ENCODE measurements around the gene POU2AF1. TPM values are rescaled to one million over a fixed set of nuclear protein-coding genes. Genes with fewer than 3 reads are reported as not detected.

POU2AF1 gene
- total and polyA plus RNA-seq, 2 donors from 2014 or later, result 0.95 to 18.5 TPM

GRCh38 chr11:111355956-111356659 is 23.0 kb downstream of the POU2AF1 start:
- intact Hi-C loops (cut with DNase I), result no loop called here
- FAIRE-seq, result no peak
- DNase-seq, result no peak
- Histone ChIP-seq H3K9ac (ENCODE audit: low read length in 3 of 3) (no peak overlapping the region), H3K36me3 (ENCODE audit: control insufficient read depth in 2 of 3, insufficient read depth in 3 of 3, low read length in 3 of 3) (no peaks in the 10 kb centered on the region), H3K27me3 (ENCODE audit: control insufficient read depth, insufficient read depth, low read length) (no peaks in the 10 kb centered on the region), H3K27ac (ENCODE audit: low read depth in 2 of 2, low read length in 2 of 2) (no peak overlapping the region), H3K4me3 (ENCODE audit: low read length in 3 of 3) (no peak overlapping the region), H3K9me3 (ENCODE audit: control insufficient read depth in 2 of 3, insufficient read depth in 1 of 3, low read length in 3 of 3) (no peaks in the 10 kb centered on the region), H3K4me1 (ENCODE audit: control insufficient read depth in 2 of 3, insufficient read depth in 2 of 3, low read depth in 1 of 3, low read length in 3 of 3) (peaks cover 0 to 3% (median 0%) of the 10 kb centered on the region in 3 donors)
- TF ChIP-seq, protein P1, sequence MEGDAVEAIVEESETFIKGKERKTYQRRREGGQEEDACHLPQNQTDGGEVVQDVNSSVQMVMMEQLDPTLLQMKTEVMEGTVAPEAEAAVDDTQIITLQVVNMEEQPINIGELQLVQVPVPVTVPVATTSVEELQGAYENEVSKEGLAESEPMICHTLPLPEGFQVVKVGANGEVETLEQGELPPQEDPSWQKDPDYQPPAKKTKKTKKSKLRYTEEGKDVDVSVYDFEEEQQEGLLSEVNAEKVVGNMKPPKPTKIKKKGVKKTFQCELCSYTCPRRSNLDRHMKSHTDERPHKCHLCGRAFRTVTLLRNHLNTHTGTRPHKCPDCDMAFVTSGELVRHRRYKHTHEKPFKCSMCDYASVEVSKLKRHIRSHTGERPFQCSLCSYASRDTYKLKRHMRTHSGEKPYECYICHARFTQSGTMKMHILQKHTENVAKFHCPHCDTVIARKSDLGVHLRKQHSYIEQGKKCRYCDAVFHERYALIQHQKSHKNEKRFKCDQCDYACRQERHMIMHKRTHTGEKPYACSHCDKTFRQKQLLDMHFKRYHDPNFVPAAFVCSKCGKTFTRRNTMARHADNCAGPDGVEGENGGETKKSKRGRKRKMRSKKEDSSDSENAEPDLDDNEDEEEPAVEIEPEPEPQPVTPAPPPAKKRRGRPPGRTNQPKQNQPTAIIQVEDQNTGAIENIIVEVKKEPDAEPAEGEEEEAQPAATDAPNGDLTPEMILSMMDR (IDR thresholded peaks at IDR 0.05; ENCODE audit: borderline replicate concordance, extremely low read depth, insufficient read depth), result no peak

GRCh38 chr11:111355101-111355500 is 24.0 kb downstream of the POU2AF1 start:
- H3K27ac ChIP-seq (ENCODE audit: low read depth in 2 of 2, low read length in 2 of 2), result no peak overlapping the region
- no peak overlapping the region for H3K4me3 ChIP-seq (ENCODE audit: low read length in 3 of 3)
- H3K4me1 ChIP-seq (ENCODE audit: control insufficient read depth in 2 of 3, insufficient read depth in 2 of 3, low read depth in 1 of 3, low read length in 3 of 3), result peaks cover 0 to 3% (median 0%) of the 10 kb centered on the region in 3 donors
- TF ChIP-seq, protein P1 (IDR thresholded peaks at IDR 0.05; ENCODE audit: borderline replicate concordance, extremely low read depth, insufficient read depth), result no peak
- FAIRE-seq (no peak), DNase-seq (no peak)
- intact Hi-C loops (cut with DNase I), result no loop called here
- no peaks in the 10 kb centered on the region for H3K27me3 ChIP-seq (ENCODE audit: control insufficient read depth, insufficient read depth, low read length)
- no peak overlapping the region for H3K9ac ChIP-seq (ENCODE audit: low read length in 3 of 3)
- no peaks in the 10 kb centered on the region for H3K36me3 ChIP-seq (ENCODE audit: control insufficient read depth in 2 of 3, insufficient read depth in 3 of 3, low read length in 3 of 3)
- no peaks in the 10 kb centered on the region for H3K9me3 ChIP-seq (ENCODE audit: control insufficient read depth in 2 of 3, insufficient read depth in 1 of 3, low read length in 3 of 3)

DNA sequence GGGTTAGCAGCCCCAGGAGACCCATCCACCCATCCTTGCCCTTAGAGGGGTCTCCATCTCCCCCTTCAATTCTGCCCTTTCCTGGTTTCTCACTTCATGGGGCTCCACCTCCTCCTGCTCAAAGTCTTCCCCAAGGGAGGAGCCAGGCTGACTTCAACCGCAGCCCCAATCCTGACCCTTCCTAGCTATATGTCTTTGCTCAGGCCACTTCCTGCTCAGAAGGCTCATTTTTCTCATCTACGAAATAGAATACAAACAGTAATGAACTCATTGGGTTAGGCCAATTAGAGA is 24.5 kb downstream of the POU2AF1 start:
- FAIRE-seq (no peak), DNase-seq (no peak)
- Histone ChIP-seq H3K27me3 (ENCODE audit: control insufficient read depth, insufficient read depth, low read length) (no peaks in the 10 kb centered on the region), H3K27ac (ENCODE audit: low read depth in 2 of 2, low read length in 2 of 2) (no peak overlapping the region), H3K4me3 (ENCODE audit: low read length in 3 of 3) (no peak overlapping the region), H3K9me3 (ENCODE audit: control insufficient read depth in 2 of 3, insufficient read depth in 1 of 3, low read length in 3 of 3) (no peaks in the 10 kb centered on the region), H3K36me3 (ENCODE audit: control insufficient read depth in 2 of 3, insufficient read depth in 3 of 3, low read length in 3 of 3) (no peaks in the 10 kb centered on the region), H3K9ac (ENCODE audit: low read length in 3 of 3) (no peak overlapping the region), H3K4me1 (ENCODE audit: control insufficient read depth in 2 of 3, insufficient read depth in 2 of 3, low read depth in 1 of 3, low read length in 3 of 3) (no peaks in the 10 kb centered on the region)
- intact Hi-C loops (cut with DNase I), result no loop called here
- TF ChIP-seq, protein P1 (IDR thresholded peaks at IDR 0.05; ENCODE audit: borderline replicate concordance, extremely low read depth, insufficient read depth), result no peak

Data from kidney (tissue), 14 donors.